ENCODE measurements around the gene ODAD3. TPM values are rescaled to one million over a fixed set of nuclear protein-coding genes. Genes with fewer than 3 reads are reported as not detected.

Gene ODAD3
- total RNA-seq, 2 donors from 2014 or later, result 0.69 TPM; not detected in 1

Other genes with a start within 250 kb of the ODAD3 start
- gene KANK2, start 237.6 kb downstream of the ODAD3 start, total RNA-seq, result 100 to 1,000 TPM; 355 to 482 TPM
- gene ANGPTL8, start 195.5 kb downstream of the ODAD3 start, total RNA-seq, result under 1 TPM in 1 of 2 donors, not detected in 1; 0.57 TPM
- 10 to 100 TPM; 50.0 to 73.2 TPM for gene DOCK6, start 172.6 kb downstream of the ODAD3 start, total RNA-seq
- not detected for gene TSPAN16, start 139.0 kb downstream of the ODAD3 start, total RNA-seq
- gene RAB3D, start 95.5 kb downstream of the ODAD3 start, total RNA-seq, result 10 to 100 TPM; 33.5 to 34.2 TPM
- gene TMEM205, start 88.9 kb downstream of the ODAD3 start, total RNA-seq, result 10 to 100 TPM; 41.5 to 42.9 TPM
- gene CCDC159, start 88.6 kb downstream of the ODAD3 start, total RNA-seq, result 10 to 100 TPM; 13.0 to 20.9 TPM
- gene PLPPR2, start 79.7 kb downstream of the ODAD3 start, total RNA-seq, result 10 to 100 TPM; 38.4 to 40.2 TPM
- gene SWSAP1, start 60.5 kb downstream of the ODAD3 start, total RNA-seq, result 1 to 10 TPM; 1.2 to 1.8 TPM
- gene EPOR, start 50.8 kb downstream of the ODAD3 start, total RNA-seq, result 1 to 10 TPM; 4.0 to 6.4 TPM
- gene RGL3, start 15.8 kb downstream of the ODAD3 start, total RNA-seq, result 10 to 100 TPM in 1 of 2 donors, 1 to 10 TPM in 1; 7.7 to 12.9 TPM
- gene PRKCSH, start 514 bp upstream of the ODAD3 start, total RNA-seq, result 100 to 1,000 TPM; 161 to 188 TPM
- gene ELAVL3, start 45.9 kb upstream of the ODAD3 start, total RNA-seq, result not detected
- 1 to 10 TPM; 6.1 to 9.4 TPM for gene ZNF653, start 70.7 kb upstream of the ODAD3 start, total RNA-seq
- 10 to 100 TPM; 27.9 TPM for gene ECSIT, start 94.0 kb upstream of the ODAD3 start, total RNA-seq
- gene CNN1, start 103.7 kb upstream of the ODAD3 start, total RNA-seq, result 1,000 to 10,000 TPM; 1,163 to 1,588 TPM
- gene ELOF1, start 124.1 kb upstream of the ODAD3 start, total RNA-seq, result 10 to 100 TPM; 23.2 to 36.9 TPM
- 1 to 10 TPM; 5.5 to 8.4 TPM for gene ACP5, start 142.5 kb upstream of the ODAD3 start, total RNA-seq
- 1 to 10 TPM; 8.5 to 8.8 TPM for gene ZNF627, start 162.4 kb upstream of the ODAD3 start, total RNA-seq